Right lung (tissue), 5 donors: ENCODE data around the gene PTPRN2. TPM values are rescaled to one million over a fixed set of nuclear protein-coding genes. Genes with fewer than 3 reads are reported as not detected.
"Not testable (repeated sequence)": the region's sequence is repeated elsewhere in the genome, so short reads cannot be mapped to it uniquely, and the experiment has no call there.

Experiments
- DNase-seq, 2 donors: peaks; one replicate each; pipeline ENCODE4 v3.0.0-alpha.2; 2013
- polyA plus RNA-seq, 5 donors: library from polyadenylated mRNA; unstranded; fragments of 120-200 nt; gene quantifications; one replicate each; pipeline versions ENCODE4 v1.2.1 to v1.2.3, GENCODE V29; 2013; ENCODE audit warnings: inconsistent platforms in 1 of 5, low replicate concordance in 1 of 5; ENCODE audit not compliant: insufficient read length in 5 of 5, insufficient read depth in 1 of 5

PTPRN2 gene
- polyA plus RNA-seq, 5 donors = 6.2 to 8.1 (median 7.0) TPM

DNA sequence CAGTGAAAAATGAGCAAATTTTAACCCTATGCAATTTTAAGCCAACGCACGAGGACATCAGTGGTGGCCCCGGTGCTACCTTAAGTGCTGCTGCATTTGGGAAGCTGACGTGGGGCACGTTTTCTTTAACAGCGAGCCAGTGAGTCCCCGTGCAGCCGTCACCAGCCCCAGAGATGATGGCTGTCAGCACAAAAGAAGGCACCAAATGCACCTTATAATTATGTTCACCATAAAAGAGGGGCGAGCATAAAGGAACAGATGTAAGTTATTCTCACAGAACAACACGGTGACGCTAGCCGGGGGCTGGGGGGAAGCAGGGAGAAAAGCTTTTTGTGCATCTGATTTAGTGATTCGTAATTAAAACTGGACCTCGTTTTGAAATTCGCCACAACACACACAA lies 990.7 kb downstream of the PTPRN2 start:
- DNase-seq = no peak

DNA sequence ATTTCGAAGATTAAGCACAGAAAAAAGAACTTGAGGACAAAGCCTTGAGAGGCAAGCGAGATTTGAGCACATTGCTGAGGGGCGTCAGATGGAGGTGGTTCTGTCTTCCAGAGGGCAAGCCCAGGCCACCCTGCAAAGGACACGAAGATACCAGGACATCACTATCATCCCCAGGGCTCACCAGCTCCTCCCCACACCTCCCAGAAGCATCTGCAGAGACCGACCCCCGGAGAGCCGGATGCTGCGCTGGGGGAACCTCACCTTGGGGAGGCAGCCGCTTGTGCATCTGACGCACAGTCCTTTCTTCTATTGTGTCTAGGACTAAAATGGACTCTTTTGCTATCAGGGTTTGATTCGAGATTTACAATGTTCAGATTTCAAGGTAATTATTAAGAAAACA lies 991.2 kb downstream of the PTPRN2 start:
- DNase-seq = no peak

DNA sequence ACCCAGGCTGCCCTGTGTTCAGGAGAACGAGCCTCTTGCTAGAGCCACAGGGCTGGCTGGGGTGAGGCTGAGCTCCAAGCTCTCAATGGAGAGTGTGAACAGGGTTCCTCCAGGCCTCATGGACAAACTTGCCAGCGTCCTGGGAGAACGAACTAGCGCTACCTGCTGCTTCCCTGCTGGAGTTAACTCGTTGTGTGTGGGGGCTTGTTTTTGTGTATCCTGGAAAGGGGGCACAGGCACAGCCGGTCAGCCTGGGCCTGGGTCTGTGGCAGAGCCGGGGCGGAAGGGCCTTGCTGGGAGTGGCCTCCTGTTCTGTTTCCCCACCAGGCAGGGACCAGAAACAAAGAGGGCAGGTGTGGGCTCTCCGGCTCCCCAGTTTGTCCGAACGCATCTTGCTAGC lies 991.6 kb downstream of the PTPRN2 start:
- no peak for DNase-seq

DNA sequence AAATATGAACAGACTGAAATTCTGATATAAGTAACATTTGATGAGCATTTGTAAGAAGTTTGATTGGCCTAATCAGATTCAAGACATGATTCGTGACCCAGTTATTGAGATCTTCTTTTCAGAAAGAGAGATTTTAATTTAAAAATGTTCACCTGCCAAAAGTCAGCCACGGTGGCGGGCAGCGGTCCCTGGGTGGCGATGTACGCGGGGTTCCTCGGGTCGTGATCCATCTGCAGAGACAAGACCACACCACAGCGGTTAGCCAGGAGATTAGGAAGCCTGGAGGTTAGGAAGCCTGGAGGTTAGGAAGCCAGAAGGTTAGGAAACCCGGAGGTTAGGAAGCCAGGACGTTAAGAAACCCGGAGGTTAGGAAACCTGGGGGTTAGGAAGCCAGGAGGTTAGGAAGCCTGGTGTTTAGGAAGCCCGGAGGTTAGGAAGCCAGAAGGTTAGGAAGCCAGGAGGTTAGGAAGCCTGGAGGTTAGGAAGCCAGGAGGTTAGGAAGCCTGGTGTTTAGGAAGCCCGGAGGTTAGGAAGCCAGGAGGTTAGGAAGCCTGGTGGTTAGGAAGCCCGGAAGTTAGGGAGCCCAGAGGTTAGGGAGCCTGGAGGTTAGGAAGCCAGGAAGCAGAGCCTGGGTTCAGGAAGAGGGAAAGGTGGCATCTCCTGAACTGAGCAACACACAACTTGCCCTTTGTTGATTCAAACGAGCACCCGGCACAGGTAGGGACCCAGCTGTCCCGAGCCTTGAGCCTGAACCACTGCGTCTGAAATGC lies 992.4 kb downstream of the PTPRN2 start:
- DNase-seq = no peak

DNA sequence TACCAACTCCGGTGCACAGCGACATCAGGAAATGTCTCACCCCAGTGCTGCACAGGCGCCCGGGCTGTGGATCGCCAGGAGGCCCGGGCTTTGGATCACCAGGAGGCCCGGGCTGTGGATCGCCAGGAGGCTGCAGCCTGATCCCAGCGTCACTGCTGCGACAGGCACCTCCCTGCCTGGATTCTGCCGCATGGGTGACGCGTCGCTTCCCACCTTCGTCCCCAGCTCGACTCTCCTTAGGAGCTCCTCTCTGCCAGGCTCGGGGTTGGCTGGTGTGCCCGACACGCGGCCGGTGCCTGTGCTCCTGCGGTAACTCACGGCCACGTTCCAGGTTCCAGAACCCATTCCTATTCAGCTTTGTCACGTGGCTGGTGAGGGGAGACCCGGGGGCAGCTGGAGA lies 993.3 kb downstream of the PTPRN2 start:
- DNase-seq = no peak

DNA sequence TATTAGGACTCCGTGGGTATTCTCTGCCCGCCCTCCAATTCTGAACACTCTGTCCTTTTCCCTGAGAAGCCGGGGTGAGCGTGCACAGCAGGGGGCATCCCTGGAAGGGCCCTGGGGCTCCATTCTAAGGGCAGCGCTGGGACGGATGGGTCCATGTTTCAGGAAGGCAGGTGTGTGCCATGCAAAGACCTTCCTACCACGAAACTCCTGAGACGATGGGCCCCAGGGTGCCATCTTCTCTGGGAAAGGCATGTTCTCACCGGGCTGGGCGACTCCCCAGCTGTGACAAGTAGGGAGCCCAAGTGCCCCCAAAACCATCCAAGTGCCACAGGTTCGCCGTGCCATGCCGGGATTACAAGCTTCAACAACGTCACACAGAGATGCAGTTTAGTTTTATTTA lies 994.1 kb downstream of the PTPRN2 start:
- no peak for DNase-seq

DNA sequence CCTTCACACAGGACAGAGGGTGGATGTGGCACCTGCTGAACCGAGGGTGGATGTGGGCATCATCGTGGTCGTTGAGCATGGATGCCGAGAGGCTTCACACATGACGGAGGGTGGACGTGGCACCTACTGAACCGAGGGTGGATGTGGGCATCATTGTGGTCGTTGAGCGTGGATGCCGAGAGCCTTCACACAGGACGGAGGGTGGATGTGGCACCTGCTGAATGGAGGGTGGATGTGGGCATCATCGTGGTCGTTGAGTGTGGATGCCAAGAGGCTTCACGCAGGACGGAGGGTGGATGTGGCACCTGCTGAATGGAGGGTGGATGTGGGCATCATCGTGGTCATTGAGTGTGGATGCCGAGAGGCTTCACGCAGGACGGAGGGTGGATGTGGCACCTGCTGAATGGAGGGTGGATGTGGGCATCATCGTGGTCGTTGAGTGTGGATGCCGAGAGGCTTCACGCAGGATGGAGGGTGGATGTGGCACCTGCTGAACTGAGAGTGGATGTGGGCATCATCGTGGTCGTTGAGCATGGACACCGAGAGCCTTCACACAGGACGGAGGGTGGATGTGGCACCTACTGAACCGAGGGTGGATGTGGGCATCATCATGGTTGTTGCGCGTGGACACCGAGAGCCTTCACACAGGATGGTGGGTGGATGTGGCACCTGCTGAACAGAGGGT lies 994.8 kb downstream of the PTPRN2 start:
- DNase-seq = not testable (repeated sequence)

DNA sequence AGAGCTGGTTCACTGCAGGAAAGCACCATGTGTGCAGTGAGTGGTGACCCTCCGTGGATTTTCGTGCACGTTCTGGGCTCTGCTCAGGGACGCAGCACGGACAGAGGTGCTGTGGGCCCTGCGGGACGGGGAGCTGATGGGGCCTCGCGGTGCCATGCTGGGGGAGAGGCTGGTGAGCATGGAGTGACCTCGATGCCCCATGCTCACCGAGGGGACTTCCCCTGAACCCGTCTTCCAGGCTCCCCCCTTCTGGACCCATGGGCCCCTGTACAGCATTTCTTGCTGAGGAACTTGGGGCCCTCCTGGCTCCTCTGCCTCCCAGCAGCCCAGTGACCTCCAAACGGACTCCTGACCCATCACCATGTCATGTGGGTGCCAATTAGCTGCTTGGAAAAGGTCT lies 997.1 kb downstream of the PTPRN2 start:
- no peak for DNase-seq

DNA sequence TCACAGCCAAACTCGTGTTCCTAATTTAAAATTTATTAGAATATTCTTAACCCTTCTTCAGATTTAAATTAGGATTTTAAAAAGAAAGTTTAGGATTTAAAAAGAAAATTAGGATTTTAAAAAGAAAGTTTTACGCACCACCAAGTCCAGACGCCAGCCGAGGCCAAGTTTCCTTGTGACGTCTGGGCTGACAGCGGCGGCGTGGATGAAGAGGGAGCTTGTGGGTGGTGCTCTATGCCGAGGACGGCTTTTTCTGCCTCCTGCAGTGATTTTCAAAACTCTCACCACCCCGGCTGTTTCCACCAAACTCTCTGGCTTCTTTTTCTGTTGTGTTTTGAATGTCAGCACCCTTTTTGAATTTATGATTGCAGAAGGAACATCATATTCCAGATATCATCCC lies 997.9 kb downstream of the PTPRN2 start:
- DNase-seq = no peak

DNA sequence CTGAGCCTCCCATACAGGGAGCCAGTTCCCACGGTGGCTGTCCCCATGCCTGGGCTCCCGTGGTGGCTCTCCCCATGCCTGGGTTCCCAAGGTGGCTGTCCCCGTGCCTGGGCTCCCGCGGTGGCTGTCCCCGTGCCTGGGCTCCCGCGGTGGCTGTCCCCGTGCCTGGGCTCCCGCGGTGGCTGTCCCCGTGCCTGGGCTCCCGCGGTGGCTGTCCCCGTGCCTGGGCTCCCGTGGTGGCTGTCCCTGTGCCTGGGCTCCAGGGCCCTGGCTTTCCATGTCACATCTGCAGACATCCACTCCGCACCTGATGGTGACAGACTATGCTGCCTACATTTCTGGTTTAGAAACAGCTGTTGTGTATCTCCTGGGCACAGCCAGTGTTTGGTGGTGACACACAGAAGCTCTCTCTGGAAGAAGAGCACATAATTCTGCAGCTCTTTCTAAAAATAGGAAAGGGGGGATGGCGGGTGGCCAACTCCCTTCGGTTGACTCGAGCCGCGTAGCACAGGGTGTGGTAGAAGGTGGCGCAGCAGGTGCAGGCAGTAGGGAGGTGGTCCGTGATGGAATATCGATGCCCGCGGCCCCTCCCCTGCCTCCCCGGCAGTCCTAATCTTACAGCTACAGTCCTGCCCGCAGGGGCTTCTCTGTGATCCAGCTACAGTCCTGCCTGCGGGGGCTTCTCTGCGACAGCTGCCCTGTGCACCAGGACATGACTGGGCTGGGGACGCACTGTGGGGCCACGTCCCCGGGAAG lies 999.6 kb downstream of the PTPRN2 start:
- no peak for DNase-seq

DNA sequence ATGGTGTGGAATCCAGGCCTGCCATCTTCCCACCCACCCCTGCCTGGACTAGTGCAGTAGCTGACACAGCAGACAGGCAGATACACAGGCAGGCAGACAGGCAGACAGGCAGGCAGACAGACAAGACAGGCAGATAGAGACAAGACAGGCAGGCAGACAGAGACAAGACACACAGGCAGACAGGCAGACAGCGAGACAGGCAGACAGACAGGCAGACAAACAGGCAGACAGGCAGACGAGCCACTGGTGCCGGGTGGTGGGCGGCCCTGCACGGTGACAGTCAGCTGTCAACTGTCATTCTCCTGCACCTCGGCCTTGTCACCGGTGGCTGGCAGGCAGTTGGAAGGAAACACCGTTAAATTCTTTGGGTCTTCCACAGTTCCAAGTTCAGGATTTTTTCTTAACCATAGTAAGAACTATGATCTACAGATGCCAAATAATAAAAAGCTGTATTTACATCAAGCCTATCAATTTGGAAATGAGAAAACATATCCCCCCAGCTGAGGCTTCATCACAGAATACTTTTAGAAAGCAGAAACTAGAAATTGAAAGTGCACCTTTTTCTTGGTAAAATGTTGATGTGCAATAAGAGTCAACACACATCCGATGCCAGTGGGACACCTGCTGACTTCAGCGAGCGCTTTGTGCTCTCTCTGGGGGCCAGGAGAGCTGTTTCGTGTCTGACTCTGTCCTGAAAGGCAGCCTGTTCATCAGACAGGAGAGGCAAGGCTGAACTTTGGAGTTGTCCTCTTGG lies 1000.4 kb downstream of the PTPRN2 start:
- DNase-seq = no peak

DNA sequence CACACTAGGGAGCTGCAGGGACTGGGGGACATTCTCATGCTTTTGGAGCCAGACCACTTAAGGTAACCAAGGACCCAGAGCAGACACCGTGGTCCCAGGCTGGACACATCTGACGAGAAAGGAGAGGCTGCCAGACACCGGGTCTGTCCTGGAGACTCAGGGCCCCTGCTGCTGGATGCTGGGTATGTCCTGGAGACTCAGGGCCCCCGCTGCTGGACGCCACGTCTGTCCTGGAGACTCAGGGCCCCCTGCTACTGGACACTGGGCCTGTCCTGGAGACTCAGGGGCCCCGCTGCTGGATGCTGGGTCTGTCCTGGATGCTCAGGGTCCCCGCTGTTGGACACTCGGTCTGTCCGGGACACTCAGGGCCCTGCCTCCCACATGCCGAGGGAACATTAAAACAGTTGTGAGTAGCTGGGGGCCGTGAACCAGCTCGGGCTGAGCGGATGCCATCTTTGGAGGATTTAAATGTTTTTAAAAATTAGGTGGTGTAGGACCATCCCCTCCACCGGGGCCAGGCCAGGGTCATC lies 1001.1 kb downstream of the PTPRN2 start:
- DNase-seq = no peak

DNA sequence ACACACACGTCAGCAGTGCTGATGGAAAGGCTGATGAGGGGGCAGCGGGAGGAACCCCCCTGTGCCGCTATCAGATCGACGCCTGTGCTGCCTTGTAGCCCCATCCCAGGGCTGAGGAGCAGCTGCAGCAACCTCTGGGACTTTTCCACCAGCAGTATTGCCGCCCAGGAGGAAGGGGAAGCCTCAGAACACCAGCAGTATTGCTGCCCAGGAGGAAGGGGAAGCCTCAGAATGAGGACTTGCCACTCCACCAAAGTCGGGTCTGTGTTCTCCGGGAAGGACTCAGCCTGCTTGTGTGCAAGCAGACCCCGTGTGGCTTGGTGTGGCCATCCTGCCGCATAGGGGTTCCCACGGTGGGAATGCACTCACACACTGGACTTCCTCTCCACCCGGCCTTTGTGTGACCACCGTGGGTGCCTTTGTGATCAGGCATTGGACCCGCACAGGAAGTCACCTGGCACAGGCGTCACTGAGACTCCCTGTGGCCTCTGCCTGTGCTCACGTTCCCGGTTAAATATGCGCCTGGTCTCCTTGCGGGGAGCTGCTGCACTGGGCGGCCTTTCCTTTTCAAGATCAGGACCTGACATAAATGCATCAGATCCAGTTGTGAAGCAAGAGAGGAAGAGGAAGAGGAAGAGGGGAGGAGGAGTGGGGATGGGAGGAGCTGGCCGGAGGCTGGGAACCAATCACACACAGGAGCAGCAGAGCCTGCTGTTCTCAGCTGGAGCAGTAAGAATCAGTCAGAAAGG lies 1002.3 kb downstream of the PTPRN2 start:
- peak in 1 of 2 donors; percentile 13 for DNase-seq

DNA sequence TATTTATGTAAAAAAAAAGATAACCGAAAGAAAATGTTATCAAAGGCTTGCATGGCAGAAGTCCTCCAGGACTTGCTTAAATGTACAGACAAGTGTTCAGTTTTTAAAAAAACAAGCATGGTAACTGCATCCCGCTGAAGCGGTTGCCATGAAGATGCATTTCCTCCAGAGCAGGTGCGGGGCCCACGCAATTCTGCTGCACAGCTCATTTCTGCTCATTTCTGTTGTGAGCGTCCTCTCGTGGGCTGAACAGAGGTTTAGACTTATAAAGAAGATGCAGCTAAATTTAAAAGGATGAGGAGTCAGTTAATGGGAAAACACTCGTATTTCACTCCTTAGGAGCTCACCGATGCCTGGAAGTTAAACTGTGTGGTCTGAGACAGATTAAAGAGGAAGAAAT lies 1003.2 kb downstream of the PTPRN2 start:
- no peak for DNase-seq

DNA sequence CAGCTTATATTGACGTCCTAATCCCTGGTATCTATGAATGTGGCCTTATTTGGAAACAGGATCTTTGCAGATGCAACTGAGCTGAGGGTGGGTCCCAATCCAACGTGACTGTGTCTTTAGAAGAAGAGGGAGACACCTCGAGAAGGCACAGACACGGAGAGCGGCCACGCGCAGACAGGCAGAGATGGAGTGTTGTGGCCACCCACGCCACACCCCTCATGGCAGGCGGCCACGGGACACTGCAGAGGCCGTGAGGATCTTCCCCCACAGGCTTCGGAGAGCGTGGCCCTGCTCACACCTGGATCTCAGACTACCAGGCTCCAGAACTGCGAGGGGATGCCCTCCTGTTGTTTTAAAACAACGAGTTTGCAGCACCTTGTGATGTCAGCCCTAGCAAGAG lies 1005.9 kb downstream of the PTPRN2 start:
- no peak for DNase-seq

DNA sequence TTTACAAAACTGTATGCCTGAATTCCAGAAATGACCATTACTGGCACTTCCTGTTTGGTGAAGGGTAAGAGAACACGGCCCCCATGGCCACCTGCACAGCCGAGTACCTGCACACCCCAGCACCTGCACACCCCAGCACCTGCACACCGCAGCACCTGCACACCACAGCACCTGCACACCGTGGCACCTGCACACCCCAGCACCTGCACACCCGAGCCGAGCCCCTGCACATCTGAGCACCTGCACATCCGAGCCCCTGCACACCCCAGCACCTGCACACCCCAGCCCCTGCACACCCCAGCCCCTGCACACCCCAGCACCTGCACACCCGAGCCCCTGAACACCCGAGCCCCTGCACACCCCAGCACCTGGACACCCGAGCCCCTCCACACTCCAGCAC lies 1007.3 kb downstream of the PTPRN2 start:
- DNase-seq = no peak

DNA sequence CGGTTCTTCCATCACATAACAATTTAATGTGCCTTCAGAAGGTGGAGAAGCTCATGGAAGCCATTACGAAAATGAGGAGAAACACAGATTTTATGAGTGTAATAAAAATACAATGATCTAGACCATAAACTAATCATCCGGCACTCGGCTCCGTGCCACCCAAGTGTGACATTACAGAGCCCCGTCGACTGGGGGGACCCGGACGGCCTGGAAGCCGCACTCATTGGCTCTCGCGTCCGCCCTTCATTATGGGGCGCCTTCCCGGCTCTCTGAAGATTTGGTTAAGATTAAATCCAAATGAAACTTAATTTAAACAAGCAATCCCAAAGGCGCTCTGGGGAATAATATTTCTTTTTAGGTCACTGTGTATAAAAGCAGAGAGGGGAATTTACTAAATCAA lies 1008.2 kb downstream of the PTPRN2 start:
- DNase-seq = no peak

DNA sequence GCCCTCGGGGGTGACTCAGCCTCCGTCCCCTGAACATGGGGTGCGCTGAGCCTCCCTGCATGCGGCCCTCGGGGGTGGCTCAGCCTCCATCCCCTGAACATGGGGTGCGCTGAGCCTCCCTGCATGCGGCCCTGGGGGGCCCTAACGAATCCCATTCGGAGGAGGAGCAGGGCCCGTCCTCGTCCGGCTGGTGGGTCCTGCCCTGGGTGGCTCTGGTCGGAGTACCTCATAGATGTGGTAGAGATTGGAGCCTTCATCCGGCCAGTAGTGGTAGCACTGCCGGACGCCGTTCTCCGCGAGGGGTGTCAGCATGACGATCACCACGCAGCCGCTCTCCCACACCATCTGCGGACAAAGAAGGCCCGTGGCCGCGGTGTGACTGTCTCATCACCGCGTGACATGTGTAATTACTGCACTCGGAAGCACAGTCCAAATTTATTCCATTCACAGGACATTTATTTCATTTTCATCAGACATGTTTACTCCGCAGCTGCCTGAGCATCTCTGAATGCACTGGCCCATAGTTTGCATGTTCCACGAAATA lies 1009.8 kb downstream of the PTPRN2 start:
- DNase-seq = no peak

DNA sequence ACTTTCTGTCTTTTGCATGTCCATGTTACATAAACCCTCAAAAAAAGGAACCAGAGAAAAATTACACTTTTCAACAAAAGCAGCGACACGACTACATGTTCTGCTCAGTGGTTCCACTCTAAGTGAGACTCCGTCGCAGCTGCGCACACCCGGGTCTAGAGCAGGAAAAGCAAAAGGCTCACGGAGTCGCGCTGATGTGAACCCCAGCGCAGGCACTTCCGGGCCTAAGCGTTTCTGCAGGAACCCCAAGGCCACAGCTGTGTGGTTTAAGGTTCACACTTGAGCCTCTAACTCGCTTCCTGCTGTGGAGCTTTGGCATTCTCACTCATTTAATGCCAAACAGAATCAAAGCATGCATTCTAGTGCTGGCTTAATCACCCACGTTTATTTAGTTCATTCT lies 1010.6 kb downstream of the PTPRN2 start:
- DNase-seq = no peak

DNA sequence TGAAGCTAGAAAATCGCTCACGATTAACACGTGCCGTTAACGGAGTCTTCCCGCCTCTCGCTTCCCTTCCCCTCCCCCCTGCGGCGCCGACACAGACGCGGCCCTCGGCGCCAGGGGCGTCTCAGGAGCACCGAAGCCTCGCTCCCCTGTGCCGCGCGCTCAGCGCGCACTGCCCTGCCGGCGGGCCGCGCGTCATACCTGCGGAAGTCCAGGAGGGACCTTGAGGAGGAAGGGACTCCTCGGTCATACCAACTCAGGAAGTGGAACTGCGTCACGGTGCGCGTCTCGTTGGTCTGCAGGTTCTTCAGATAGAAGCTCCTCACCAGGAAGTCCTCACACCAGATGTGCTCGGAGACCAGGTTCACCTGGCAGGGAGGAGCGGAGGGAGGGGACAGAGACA lies 1011.2 kb downstream of the PTPRN2 start:
- peak in 1 of 2 donors; percentile 6 for DNase-seq

DNA sequence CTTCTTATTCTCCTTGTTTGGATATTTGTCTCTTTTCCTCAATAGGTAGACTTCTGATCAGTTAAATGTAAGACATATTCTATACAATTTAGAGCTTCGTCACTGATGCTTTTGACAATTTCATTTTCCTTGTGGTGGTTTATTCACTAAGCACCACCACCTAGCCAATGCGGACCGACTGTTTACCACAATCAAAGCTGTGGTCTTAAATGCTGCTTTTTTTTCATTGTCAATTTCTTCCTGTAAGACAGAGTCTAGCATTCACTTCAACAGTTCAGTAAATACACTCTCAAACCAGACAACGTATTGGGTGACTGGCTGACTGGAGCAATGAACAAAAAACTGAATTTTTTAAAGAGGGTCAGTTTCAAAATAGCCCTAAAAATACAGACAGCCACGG lies 1011.8 kb downstream of the PTPRN2 start:
- no peak for DNase-seq
